ENCODE measurements around the gene SMYD3.
A peak's percentile ranks its signal among the peaks of the same experiment; 100 is the strongest.

SMYD3 gene

DNA sequence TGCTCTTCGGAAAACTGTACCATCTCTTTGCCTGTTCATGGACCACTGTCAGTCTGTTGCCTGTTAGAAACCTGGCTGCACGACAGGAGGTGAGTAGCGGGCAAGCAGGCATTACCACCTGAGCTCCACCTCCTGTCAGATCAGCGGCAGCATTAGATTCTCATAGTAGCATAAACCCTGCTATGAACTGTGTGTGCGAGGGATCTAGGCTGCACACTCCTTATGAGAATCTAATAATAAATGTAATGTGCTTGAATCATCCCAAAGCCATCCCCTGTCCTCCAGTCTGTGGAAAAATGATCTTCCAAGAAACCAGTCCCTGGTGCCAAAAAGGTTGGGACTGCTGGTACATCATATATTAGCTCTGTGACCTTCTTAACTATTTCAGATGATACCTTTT lies 110.0 kb downstream of the SMYD3 start:
- H3K4me3 Mint-ChIP-seq: no peak overlapping the region
- ATAC-seq (replicated peaks) (no peak), DNase-seq (no peak)
- H3K27ac Mint-ChIP-seq: no peak overlapping the region
- H3K4me1 Mint-ChIP-seq: peaks cover under 1 to 4% of the 10 kb centered on the region in 2 donors
- H3K27me3 Mint-ChIP-seq: no peaks in the 10 kb centered on the region
- H3K36me3 Mint-ChIP-seq: peaks cover 4 to 17% of the 10 kb centered on the region in 2 donors
- H3K9me3 Mint-ChIP-seq: peaks cover under 1 to 2% of the 10 kb centered on the region in 2 donors

DNA sequence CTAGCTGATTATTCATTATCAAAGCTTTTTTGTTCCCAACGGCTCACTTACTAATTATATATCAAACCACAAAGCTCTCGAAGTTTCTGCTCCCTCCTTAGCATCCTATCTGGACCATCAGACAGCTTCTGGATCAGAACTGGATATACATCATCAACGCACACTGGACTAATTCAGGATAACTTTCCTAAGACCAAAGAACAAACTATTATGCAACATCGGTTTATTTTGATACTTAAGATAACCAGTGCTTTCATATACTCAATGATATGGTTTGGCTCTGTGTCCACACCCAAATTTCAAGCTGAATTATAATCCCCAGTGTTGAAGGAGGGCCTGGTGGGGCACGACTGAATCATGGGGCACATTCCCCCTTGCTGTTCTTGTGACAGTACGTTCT lies 110.8 kb downstream of the SMYD3 start:
- no peak overlapping the region for H3K4me3 Mint-ChIP-seq
- H3K9me3 Mint-ChIP-seq: peaks cover 6% of the 10 kb centered on the region in 2 donors
- no peaks in the 10 kb centered on the region for H3K27me3 Mint-ChIP-seq
- H3K36me3 Mint-ChIP-seq: peaks cover 9 to 24% of the 10 kb centered on the region in 2 donors
- peaks cover 4 to 5% of the 10 kb centered on the region in 2 donors for H3K4me1 Mint-ChIP-seq
- H3K27ac Mint-ChIP-seq: no peak overlapping the region
- ATAC-seq (replicated peaks) (no peak), DNase-seq (no peak)

DNA sequence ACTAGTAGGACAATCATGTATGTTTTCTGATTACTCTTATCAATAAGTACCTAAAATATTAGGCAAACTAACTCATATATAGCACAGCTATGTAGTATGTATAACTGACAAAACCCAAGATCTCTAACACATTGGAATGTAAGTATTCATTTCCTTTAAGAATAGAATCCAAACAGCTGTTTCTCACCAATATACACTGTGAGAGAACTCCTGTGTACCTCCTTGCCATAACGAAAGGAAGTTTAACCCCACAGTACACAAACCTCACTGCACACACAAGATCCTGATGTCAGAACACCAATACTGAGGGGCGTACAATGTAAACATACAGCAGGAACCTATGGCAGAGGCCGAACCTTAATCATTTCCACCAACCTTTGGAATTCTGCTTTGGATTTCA lies 113.0 kb downstream of the SMYD3 start:
- H3K9me3 Mint-ChIP-seq: peaks cover 12 to 13% of the 10 kb centered on the region in 2 donors
- no peak overlapping the region for H3K4me3 Mint-ChIP-seq
- no peaks in the 10 kb centered on the region for H3K27me3 Mint-ChIP-seq
- H3K27ac Mint-ChIP-seq: no peak overlapping the region
- DNase-seq: no peak
- H3K36me3 Mint-ChIP-seq: peaks cover 16 to 32% of the 10 kb centered on the region in 2 donors
- no peak for ATAC-seq (replicated peaks)
- H3K4me1 Mint-ChIP-seq: peaks cover 4 to 5% of the 10 kb centered on the region in 2 donors

DNA sequence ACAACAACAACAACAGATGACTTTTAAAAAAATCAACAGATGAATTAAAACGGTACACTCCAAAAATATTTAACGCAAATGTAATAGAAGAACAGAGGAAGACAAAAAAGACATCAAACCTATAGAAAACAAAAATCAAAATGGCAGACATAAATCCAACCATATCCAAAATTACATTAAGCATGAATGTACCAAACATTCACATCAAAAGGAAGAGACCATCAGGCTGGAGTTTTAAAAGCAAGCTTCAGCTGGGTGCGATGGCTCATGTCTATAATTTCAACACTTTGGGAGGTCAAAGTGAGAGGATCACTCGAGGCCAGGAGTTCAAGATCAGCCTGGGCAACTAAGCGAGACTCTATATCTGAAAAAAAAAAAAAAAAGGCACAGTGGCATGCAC lies 116.2 kb downstream of the SMYD3 start:
- Mint-ChIP-seq H3K4me1 (peaks cover 1 to 5% of the 10 kb centered on the region in 2 donors), H3K27ac (no peak overlapping the region)
- no peak for DNase-seq

DNA sequence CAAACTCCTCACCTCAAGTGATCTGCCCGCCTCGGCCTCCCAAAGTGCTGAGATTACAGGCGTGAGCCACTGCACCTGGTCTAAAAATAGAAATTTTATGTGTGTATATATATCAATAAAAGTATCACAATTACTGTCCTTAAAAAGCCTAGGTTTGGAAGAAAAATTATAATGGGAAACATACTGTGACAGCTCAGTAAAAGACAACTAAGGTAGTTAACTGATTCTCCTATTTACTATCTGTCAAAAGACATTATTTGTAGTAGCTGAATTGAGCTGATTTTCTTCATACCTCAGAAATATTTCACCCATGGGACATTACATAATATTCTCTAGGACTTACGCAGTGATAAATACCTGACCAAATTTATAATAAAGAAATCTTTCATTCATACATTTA lies 122.5 kb downstream of the SMYD3 start:
- H3K4me1 Mint-ChIP-seq: peaks cover 6 to 11% of the 10 kb centered on the region in 2 donors
- no peak overlapping the region for H3K27ac Mint-ChIP-seq
- no peak for ATAC-seq (replicated peaks)
- no peak overlapping the region for H3K4me3 Mint-ChIP-seq
- no peak for DNase-seq
- H3K9me3 Mint-ChIP-seq: no peaks in the 10 kb centered on the region
- H3K36me3 Mint-ChIP-seq: peaks cover 0 to 3% of the 10 kb centered on the region in 2 donors
- H3K27me3 Mint-ChIP-seq: no peaks in the 10 kb centered on the region

More for the DNA sequence above, 116.2 kb downstream of the SMYD3 start:
- no peak for ATAC-seq (replicated peaks)
- peaks cover 16 to 24% of the 10 kb centered on the region in 2 donors for H3K36me3 Mint-ChIP-seq
- H3K9me3 Mint-ChIP-seq: peaks cover 12 to 13% of the 10 kb centered on the region in 2 donors
- H3K4me3 Mint-ChIP-seq: no peak overlapping the region
- H3K27me3 Mint-ChIP-seq: no peaks in the 10 kb centered on the region

DNA sequence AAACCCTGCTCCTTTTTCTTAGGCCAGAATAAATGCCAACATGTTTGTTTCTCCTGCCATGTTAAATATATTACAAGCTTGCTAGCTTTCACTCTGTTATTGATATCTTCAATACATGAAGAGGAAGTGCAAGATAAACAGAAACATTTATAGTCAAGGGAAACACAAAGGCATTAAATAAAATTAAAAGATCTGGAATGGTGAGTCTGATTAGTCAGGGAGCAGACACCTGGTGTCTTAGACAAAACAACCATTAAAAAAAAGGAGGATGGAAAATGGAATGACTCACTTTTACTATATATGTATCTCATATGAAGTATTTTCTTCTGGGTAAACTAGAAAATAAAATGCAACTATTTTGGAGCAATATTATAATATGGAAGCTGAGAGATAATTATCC lies 123.3 kb downstream of the SMYD3 start:
- H3K4me1 Mint-ChIP-seq: peaks cover 6 to 11% of the 10 kb centered on the region in 2 donors
- no peaks in the 10 kb centered on the region for H3K27me3 Mint-ChIP-seq
- no peak for DNase-seq
- H3K4me3 Mint-ChIP-seq: no peak overlapping the region
- no peak overlapping the region for H3K27ac Mint-ChIP-seq
- no peaks in the 10 kb centered on the region for H3K9me3 Mint-ChIP-seq
- peaks cover 0 to 3% of the 10 kb centered on the region in 2 donors for H3K36me3 Mint-ChIP-seq
- ATAC-seq (replicated peaks): no peak

DNA sequence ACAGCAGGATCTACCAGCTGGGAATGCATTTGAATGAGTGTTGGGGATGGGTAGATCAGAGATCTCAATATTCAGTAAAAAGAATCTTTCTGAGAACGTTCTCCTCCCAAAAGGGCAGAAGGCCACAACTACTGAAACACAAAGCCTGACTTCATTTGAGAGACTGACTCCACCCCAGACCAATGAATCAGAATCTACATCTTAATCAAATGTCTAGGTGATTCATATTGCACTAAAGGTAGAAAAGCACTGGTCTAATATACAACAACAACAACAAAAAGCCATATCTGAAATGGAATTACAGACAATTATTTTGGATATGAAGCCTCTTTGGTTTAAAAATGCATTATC lies 123.9 kb downstream of the SMYD3 start:
- peaks cover 6 to 11% of the 10 kb centered on the region in 2 donors for H3K4me1 Mint-ChIP-seq
- ATAC-seq (replicated peaks) (no peak), DNase-seq (no peak)
- H3K9me3 Mint-ChIP-seq: no peaks in the 10 kb centered on the region
- H3K36me3 Mint-ChIP-seq: peaks cover 0 to 3% of the 10 kb centered on the region in 2 donors
- H3K27ac Mint-ChIP-seq: no peak overlapping the region
- no peak overlapping the region for H3K4me3 Mint-ChIP-seq
- H3K27me3 Mint-ChIP-seq: no peaks in the 10 kb centered on the region

DNA sequence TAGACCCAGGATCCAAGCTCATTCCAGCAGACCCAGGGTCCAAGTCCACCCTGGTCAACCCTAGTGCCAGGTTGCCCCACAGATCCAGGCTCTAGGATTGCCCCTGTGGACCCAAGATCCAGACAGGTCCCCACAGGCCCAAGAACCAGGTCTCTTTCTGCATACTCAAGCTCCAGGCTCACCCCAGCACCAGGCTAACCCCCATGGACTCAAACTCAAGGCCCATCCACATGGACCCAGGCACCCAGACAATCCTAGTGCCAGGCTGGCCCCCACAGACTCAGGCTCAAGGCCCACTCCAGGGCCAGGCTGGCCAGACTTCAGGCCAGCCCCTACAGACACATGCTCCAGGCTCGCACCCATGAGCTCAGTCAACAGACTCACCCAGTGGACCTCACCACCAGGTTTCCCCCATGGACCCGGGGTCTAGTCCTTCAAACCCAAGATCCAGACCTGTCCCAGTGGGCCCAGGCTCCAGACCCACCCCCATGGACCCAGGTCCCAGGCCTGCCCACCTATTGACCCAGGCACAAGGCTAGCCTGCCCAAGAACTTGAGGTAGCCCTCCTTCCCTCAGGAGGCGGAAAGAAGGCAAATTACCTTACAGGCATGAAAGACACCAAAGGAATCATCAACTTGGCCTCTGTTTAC lies 124.4 kb downstream of the SMYD3 start:
- no peaks in the 10 kb centered on the region for H3K27me3 Mint-ChIP-seq
- ATAC-seq (replicated peaks) (no peak), DNase-seq (no peak)
- H3K27ac Mint-ChIP-seq: peak overlapping the region; percentile 11
- no peaks in the 10 kb centered on the region for H3K9me3 Mint-ChIP-seq
- H3K36me3 Mint-ChIP-seq: peaks cover 2 to 3% of the 10 kb centered on the region in 2 donors
- H3K4me1 Mint-ChIP-seq: peaks cover 6 to 11% of the 10 kb centered on the region in 2 donors
- no peak overlapping the region for H3K4me3 Mint-ChIP-seq

DNA sequence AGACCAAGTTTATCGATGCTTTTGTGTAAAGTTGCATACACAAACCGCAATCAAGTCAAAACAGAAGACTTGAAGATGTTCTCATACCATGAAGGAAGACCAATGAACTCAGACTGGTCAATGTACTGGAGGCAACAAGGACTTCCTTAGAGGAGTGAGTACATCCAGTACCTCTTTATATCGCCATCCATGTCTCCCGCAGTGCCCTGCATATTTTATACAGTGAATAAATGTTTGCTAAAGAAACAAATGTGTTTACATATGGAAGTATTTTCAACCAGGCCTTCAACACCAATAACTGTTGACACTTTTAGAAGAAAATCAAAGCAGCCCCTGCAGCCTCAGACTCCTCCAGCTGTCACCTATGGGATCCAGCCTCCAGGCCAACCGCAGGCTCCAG lies 125.6 kb downstream of the SMYD3 start:
- Mint-ChIP-seq H3K9me3 (no peaks in the 10 kb centered on the region), H3K27me3 (no peaks in the 10 kb centered on the region), H3K36me3 (peaks cover 3 to 4% of the 10 kb centered on the region in 2 donors), H3K27ac (no peak overlapping the region), H3K4me3 (no peak overlapping the region), H3K4me1 (peaks cover 6 to 11% of the 10 kb centered on the region in 2 donors)
- DNase-seq (no peak), ATAC-seq (replicated peaks) (no peak)

DNA sequence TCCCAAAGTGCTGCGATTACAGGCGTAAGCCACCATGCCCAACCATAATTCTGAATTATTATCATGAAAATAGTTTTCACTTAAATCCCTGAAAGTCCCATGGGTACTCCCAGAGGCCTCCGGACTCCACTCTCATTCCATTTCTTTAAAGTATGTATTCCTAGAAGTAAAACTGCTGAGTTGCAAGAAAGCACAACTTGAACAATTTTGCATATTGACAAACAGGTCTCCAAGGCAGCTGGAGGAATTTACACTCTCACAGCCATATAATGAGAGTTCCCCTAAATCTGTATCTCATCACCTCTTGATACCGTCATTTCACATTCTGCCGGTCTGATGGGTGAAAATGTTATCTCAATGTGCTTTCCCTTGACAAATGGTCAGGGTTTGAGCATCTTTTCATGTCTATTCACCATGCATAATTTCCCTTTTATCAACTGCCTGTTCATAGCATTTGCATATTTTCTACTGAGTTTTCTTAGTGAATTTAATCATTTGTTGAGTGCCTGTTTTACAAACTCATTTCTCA lies 129.4 kb downstream of the SMYD3 start:
- H3K27ac Mint-ChIP-seq: no peak overlapping the region
- no peaks in the 10 kb centered on the region for H3K9me3 Mint-ChIP-seq
- ATAC-seq (replicated peaks): no peak
- DNase-seq: no peak
- H3K4me1 Mint-ChIP-seq: peaks cover under 1 to 5% of the 10 kb centered on the region in 2 donors
- no peak overlapping the region for H3K4me3 Mint-ChIP-seq
- H3K36me3 Mint-ChIP-seq: peaks cover 2 to 4% of the 10 kb centered on the region in 2 donors
- H3K27me3 Mint-ChIP-seq: no peaks in the 10 kb centered on the region

DNA sequence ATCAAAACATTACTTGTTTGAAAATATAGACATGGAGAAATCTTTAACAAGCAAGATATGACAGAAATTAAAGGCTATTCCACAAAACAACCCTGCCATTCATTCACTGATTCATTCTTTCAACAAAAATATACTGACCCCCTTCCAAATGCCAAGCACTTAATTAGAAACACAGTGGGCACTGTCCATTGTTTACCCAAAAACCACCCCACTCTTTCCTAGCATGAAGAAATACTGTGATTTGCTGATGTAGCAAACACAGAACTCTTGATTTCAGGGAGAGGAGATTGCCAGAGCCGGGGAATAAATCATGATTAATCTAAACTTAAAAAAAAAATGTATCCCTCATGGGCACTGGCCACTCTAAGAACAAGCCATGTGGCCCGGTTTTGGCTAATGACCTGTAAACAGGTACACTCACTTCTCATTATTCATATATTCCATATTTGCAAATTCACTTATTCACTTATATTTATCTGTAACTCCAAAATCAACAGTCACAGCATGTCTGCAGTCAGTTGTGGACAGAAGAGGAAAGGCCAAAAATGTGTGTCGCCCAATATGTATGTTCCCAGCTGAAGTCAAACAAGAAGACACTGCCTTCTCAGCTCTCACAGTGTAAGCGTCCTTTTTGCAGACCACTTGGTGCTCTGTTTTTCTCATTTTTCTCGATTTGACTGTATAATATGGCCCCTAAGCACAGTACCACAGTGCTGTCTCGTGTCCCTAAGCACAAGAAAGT lies 133.1 kb downstream of the SMYD3 start:
- H3K9me3 Mint-ChIP-seq: no peaks in the 10 kb centered on the region
- ATAC-seq (replicated peaks): no peak
- no peak for DNase-seq
- no peak overlapping the region for H3K4me3 Mint-ChIP-seq
- H3K36me3 Mint-ChIP-seq: peaks cover 0 to 4% of the 10 kb centered on the region in 2 donors
- H3K27ac Mint-ChIP-seq: no peak overlapping the region
- H3K27me3 Mint-ChIP-seq: no peaks in the 10 kb centered on the region
- peaks cover 3 to 6% of the 10 kb centered on the region in 2 donors for H3K4me1 Mint-ChIP-seq

DNA sequence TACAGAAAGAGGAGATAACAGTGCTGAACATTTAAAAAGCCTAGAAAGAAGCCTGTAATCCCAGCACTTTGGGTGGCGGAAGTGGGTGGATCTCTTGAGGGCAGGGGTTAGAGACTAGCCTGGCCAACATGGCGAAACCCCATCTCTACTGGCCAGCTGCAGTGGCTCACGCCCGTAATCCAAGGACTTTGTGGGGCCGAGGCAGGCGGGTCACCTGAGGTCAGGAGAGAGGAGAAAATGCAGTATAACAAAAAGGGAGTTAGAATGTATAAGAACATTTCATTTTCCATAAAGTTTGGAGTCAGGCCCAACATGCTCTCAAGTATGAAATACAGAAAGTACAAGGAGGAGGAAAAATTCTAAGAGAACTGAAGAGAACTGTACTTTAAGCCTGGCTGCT lies 134.5 kb downstream of the SMYD3 start:
- peaks cover 0 to under 1% of the 10 kb centered on the region in 2 donors for H3K36me3 Mint-ChIP-seq
- H3K4me3 Mint-ChIP-seq: no peak overlapping the region
- no peak for DNase-seq
- peaks cover 3 to 6% of the 10 kb centered on the region in 2 donors for H3K4me1 Mint-ChIP-seq
- H3K27ac Mint-ChIP-seq: no peak overlapping the region
- no peaks in the 10 kb centered on the region for H3K27me3 Mint-ChIP-seq
- ATAC-seq (replicated peaks): no peak
- H3K9me3 Mint-ChIP-seq: no peaks in the 10 kb centered on the region

DNA sequence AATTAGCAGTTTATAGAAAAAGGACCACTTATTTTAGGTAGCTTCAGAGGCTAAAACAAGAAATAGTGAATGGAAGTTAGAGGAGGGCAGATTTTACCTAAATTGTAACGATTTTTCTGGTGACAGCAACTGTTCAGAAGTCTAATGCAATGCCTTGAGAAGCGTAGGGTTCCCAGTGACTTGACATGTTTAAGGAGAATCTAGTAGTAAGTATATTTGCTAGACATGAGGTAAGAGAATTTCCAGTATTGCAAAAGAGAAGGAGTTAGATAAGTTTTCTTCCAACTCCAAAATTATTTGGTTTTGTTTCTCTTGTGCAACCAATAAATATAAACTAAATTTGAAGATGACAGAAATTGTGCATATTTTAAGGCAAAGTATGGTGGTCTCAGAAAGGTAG lies 140.0 kb downstream of the SMYD3 start:
- no peak overlapping the region for H3K27ac Mint-ChIP-seq
- H3K4me1 Mint-ChIP-seq: peaks cover 12 to 19% of the 10 kb centered on the region in 2 donors
- H3K4me3 Mint-ChIP-seq: no peak overlapping the region
- H3K36me3 Mint-ChIP-seq: peaks cover 0 to 6% of the 10 kb centered on the region in 2 donors
- no peak for DNase-seq
- no peaks in the 10 kb centered on the region for H3K27me3 Mint-ChIP-seq
- no peaks in the 10 kb centered on the region for H3K9me3 Mint-ChIP-seq
- no peak for ATAC-seq (replicated peaks)

DNA sequence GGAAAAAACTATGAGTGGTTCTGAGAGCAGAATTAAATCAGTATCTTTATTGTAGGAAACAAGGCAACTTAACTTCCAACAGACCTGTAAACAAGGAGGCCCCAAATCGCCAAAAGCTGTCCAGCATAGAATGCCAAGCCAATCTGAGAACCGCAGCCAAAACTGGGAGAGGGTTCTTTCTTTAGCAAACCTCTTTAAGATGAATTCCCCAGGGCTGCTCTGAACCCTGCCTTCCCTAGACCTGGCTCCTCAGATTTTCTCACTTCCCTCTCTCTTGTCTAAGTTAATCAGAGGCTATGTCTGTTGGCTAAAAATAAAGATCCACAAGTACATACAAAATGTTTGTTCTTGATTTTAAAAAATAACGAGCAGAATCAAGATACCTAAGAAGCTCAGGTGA lies 141.4 kb downstream of the SMYD3 start:
- Mint-ChIP-seq H3K36me3 (peaks cover 9% of the 10 kb centered on the region in 2 donors), H3K27me3 (no peaks in the 10 kb centered on the region), H3K4me1 (peaks cover 12 to 19% of the 10 kb centered on the region in 2 donors), H3K27ac (peak overlapping the region; percentile 10), H3K4me3 (no peak overlapping the region), H3K9me3 (peaks cover 5 to 6% of the 10 kb centered on the region in 2 donors)
- ATAC-seq (replicated peaks): peak; percentile 74 to 79
- no peak for DNase-seq
